ACC112 (cell line): ENCODE data around the gene MAML2.
"Not testable (repeated sequence)": the region's sequence is repeated elsewhere in the genome, so short reads cannot be mapped to it uniquely, and the experiment has no call there.

Experiments
- H2AFZ ChIP-seq: fragments of 200-600 bp; sonication (generic); one replicate; pipeline ENCODE4 v1.6.0; 2017; ENCODE audit warnings: antibody characterized with exemption, low read length; ENCODE audit not compliant: unreplicated experiment
- H3K27ac ChIP-seq: fragments of 200-600 bp; sonication (generic); 2 replicates; pipeline ENCODE4 v1.5.1; 2014; ENCODE audit warnings: low read depth, mild to moderate bottlenecking, antibody characterized with exemption, low read length, moderate library complexity
- H3K27me3 ChIP-seq: fragments of 200-600 bp; sonication (generic); 2 replicates; pipeline ENCODE4 v1.6.1; 2014; ENCODE audit warnings: mild to moderate bottlenecking, antibody characterized with exemption, low read length, moderate library complexity, mixed read lengths; ENCODE audit not compliant: insufficient read depth
- H3K36me3 ChIP-seq: fragments of 200-600 bp; sonication (generic); 2 replicates; pipeline ENCODE4 v1.6.1; 2016; ENCODE audit warnings: mild to moderate bottlenecking, antibody characterized with exemption, low read length, moderate library complexity, mixed read lengths; ENCODE audit not compliant: insufficient read depth
- H3K4me1 ChIP-seq: fragments of 200-600 bp; sonication (generic); one replicate; pipeline ENCODE4 v1.6.1; 2016; ENCODE audit warnings: low read length, mixed read lengths; ENCODE audit not compliant: insufficient read depth, unreplicated experiment, control insufficient read depth
- H3K4me3 ChIP-seq: fragments of 200-600 bp; sonication (generic); 2 replicates; pipeline ENCODE4 v1.5.1; 2014; ENCODE audit warnings: mild to moderate bottlenecking, low read depth, low read length
- H3K79me2 ChIP-seq: fragments of 200-600 bp; sonication (generic); one replicate; pipeline ENCODE4 v1.6.0; 2016; ENCODE audit warnings: low read length; ENCODE audit not compliant: control insufficient read depth, unreplicated experiment, insufficient read depth

MAML2 gene

DNA sequence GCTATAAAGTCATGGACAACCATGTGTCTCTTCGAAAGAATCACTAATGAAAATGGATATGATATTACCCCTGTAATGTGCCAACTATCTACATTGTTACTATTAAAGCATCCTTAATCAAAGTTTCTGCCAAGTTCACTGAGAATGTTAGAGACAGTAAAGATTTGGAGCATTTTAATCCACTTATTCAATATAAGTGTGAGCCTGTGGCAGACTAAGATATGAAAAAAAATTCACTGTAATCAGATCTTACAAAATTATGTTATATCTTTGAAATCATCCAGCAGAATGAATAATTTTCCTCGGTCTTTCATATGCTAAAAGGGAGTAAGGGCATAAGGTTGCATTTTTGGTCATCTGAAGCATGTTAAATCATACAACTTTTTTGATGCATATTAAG, 49.9 kb downstream of the MAML2 start:
- no peak overlapping the region for H2AFZ ChIP-seq
- no peaks in the 10 kb centered on the region for H3K27me3 ChIP-seq
- peaks cover 46% of the 10 kb centered on the region for H3K4me1 ChIP-seq
- peak overlapping the region; percentile 53 for H3K27ac ChIP-seq
- H3K36me3 ChIP-seq, result peaks cover 8% of the 10 kb centered on the region
- H3K4me3 ChIP-seq, result peak overlapping the region; percentile 34
- H3K79me2 ChIP-seq, result peaks cover 73% of the 10 kb centered on the region

DNA sequence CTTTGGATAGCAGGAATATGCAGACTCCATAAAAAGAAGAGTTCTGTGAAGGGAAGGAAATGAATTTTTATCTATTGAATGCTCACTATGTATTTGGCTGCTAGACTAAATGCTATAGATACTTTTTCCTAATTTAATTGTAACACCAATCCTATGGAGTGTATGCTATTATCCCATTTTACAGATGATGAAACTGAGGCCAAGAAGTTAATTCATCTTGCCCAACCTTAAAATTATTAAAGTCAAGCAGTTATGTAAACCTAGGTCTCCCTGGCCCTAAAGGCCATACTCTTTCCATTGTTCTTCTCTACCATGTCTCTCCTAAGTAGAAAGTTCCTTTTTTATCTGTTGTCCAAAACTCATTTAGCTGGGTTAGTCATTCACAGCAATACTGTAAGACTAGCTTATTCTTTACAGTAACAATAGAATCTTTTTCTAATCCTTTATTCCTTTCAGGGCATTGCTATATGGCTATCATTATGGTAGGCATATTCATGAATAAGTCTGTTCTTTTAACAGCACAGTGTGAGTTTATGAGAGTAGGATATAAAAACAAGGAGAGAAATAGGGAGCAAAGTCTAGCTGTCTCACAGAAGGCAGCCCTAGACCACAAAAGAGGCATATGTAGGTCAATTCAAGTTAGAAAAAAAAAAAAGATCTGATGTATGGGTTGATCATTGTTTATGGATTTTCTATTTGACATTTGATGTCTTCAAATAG, 50.5 kb downstream of the MAML2 start:
- Histone ChIP-seq H3K79me2 (peaks cover 72% of the 10 kb centered on the region), H3K27ac (peak overlapping the region; percentile 53), H2AFZ (no peak overlapping the region), H3K4me3 (peak overlapping the region; percentile 34; the same call in 1 of the 2 replicates), H3K36me3 (peaks cover 8% of the 10 kb centered on the region), H3K27me3 (no peaks in the 10 kb centered on the region), H3K4me1 (peaks cover 53% of the 10 kb centered on the region)

DNA sequence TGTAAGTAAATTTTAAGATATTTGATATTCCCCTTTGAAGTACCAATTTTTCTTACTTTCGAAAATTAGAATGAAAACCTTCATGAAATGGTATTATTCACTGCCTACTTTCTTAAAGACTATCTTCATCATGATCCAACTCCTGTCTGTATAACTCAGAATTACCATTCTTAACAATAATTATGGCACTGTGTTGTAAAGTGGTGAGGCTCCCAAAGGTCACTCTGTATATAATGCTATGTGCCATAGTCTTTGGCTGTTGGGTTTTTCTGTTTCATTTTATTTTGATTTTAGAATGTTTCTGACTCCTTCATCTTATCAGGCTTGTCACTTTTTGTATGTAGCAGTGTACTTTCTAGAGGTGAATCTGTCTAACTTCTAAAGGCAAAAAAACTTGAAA, 52.4 kb downstream of the MAML2 start:
- H3K4me1 ChIP-seq, result peaks cover 59% of the 10 kb centered on the region
- no peak overlapping the region for H3K4me3 ChIP-seq
- no peak overlapping the region for H3K27ac ChIP-seq
- no peaks in the 10 kb centered on the region for H3K27me3 ChIP-seq
- peaks cover 8% of the 10 kb centered on the region for H3K36me3 ChIP-seq
- peaks cover 78% of the 10 kb centered on the region for H3K79me2 ChIP-seq
- no peak overlapping the region for H2AFZ ChIP-seq

DNA sequence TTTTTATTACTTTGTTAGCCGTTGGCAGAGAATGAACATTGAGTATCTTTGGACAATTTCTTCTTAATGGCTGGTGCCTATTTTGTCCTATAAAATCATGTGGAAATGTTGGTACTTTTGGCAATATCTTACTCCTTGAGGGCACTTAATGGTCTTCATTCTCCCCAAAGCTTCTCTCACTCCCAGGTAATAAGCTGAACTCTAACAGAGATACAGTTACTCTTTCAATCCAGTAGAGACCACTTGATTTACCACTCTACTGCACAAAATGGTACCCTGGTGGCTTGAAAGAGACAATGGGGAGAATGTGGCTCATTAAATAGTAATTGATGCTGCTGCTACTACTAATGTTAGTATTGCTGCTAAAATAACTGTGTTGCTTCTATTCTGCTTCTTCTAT, 53.0 kb downstream of the MAML2 start:
- peaks cover 75% of the 10 kb centered on the region for H3K79me2 ChIP-seq
- H3K4me1 ChIP-seq, result peaks cover 53% of the 10 kb centered on the region
- no peaks in the 10 kb centered on the region for H3K27me3 ChIP-seq
- peaks cover 8% of the 10 kb centered on the region for H3K36me3 ChIP-seq
- no peak overlapping the region for H3K4me3 ChIP-seq
- H2AFZ ChIP-seq, result no peak overlapping the region
- H3K27ac ChIP-seq, result peak overlapping the region; percentile 4; the same call in 1 of the 2 replicates

DNA sequence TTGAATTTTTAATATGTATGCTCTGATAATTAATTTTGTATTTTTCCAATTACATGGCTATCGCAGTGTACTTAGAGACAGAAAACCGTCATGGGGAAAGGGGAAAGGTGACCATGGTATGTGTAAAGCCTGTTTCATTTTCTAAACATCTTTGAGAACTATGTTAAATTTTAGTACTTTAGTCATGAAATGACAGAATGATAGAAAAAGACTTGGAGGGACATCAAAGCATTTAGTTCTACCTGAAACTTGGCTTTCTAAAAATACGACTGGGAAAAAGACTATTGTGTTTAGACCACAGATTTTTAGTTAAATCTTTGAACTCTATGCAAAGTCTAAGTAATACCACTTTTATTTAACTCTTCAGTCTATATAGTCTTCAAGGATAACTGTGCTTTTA, 54.1 kb downstream of the MAML2 start:
- peaks cover 46% of the 10 kb centered on the region for H3K4me1 ChIP-seq
- H3K27me3 ChIP-seq, result no peaks in the 10 kb centered on the region
- H2AFZ ChIP-seq, result no peak overlapping the region
- H3K79me2 ChIP-seq, result peaks cover 75% of the 10 kb centered on the region
- H3K4me3 ChIP-seq, result no peak overlapping the region
- H3K36me3 ChIP-seq, result peaks cover 10% of the 10 kb centered on the region
- H3K27ac ChIP-seq, result peak overlapping the region; percentile 87

DNA sequence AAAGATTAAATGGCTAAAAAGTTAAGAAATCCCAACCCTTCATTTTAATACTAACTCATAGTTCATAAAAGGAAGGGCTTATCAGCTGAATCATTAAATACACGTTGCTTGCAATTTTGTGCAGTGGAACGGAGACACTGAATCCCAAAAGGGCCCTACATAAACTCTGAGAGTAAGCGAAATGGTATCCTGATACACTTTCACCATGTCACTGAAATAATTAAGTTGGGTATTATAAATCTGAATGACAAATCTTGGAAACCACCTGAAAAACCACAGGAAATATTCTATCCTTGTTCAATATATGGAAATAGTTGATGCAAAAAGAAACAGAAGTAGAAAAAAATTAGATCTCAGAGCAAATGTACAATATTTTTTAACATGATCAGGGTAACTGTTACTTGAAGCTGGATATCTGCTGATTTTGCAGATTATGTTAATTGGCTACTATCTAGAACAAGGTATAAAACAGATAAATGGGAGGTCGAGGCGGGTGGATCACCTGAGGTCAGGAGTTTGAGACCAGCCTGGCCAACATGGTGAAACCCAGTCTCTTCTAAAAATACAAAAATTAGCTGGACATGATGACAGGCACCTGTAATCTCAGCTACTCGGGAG, 55.1 kb downstream of the MAML2 start:
- peaks cover 76% of the 10 kb centered on the region for H3K79me2 ChIP-seq
- peaks cover 47% of the 10 kb centered on the region for H3K4me1 ChIP-seq
- H3K36me3 ChIP-seq, result peaks cover 10% of the 10 kb centered on the region
- no peak overlapping the region for H2AFZ ChIP-seq
- peak overlapping the region; percentile 28; the same call in 1 of the 2 replicates for H3K4me3 ChIP-seq
- H3K27me3 ChIP-seq, result no peaks in the 10 kb centered on the region
- peak overlapping the region; percentile 87 for H3K27ac ChIP-seq

DNA sequence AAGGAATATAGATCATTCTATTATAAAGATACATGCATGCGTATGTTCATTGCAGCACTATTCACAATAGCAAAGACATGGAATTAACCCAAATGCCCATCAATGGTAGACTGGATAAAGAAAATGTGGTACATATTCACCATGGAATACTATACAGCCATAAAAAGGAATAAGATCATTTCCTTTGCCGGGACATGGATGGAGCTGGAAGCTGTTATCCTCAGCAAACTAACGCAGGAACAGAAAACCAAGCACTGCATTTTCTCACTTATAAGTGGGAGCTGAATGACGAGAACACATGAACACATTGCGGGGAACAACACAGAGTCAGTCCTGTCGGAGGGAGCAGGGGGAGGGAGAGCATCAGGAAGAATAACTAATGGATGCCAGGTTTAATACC, 57.0 kb downstream of the MAML2 start:
- H3K79me2 ChIP-seq, result peaks cover 75% of the 10 kb centered on the region

DNA sequence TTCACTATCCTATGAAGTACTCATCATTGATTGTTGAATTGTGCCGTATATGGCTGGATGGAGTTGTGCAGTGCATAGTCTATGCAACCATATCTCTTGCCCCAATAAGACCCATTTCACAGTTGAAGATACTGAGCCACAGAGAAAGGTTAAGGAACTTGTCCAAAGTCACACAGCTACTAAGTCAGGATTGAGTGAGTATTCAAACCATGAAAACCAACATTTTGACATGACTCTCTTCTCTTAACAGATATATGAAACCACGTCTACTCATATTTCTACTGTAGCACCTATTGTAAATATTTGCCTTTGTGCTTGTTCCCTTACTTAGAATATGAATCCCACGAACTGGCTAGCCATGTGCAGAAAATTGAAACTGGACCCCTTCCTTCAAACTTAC, 58.1 kb downstream of the MAML2 start:
- Histone ChIP-seq H2AFZ (no peak overlapping the region), H3K27ac (no peak overlapping the region), H3K4me1 (peaks cover 59% of the 10 kb centered on the region), H3K36me3 (peaks cover 3% of the 10 kb centered on the region), H3K27me3 (no peaks in the 10 kb centered on the region), H3K79me2 (peaks cover 73% of the 10 kb centered on the region), H3K4me3 (no peak overlapping the region)

More for the DNA sequence above, 57.0 kb downstream of the MAML2 start:
- peaks cover 53% of the 10 kb centered on the region for H3K4me1 ChIP-seq
- not testable (repeated sequence) for H3K4me3 ChIP-seq, H2AFZ ChIP-seq, H3K27ac ChIP-seq, H3K27me3 ChIP-seq, H3K36me3 ChIP-seq

DNA sequence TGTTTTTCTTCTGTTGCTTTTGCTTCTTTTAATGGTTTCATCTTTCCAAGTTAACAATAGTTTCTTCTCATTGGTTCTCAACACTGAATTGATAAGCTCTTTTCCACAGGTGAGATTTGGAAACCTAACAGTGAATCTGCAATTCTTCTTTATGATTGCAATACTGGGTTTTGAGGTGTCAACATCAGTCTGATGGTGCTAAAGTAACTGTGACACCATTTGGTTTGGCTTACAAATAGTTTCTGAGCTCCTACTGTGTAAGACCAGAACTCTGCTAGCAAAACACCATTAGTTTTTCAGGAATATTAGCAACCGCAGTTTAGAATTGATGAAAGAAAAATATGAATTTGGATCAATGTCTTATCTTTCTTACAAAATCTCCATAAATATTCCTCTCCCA, 58.6 kb downstream of the MAML2 start:
- no peak overlapping the region for H3K4me3 ChIP-seq
- H3K79me2 ChIP-seq, result peaks cover 68% of the 10 kb centered on the region
- no peak overlapping the region for H3K27ac ChIP-seq
- peaks cover 3% of the 10 kb centered on the region for H3K36me3 ChIP-seq
- no peaks in the 10 kb centered on the region for H3K27me3 ChIP-seq
- H3K4me1 ChIP-seq, result peaks cover 64% of the 10 kb centered on the region
- H2AFZ ChIP-seq, result no peak overlapping the region

DNA sequence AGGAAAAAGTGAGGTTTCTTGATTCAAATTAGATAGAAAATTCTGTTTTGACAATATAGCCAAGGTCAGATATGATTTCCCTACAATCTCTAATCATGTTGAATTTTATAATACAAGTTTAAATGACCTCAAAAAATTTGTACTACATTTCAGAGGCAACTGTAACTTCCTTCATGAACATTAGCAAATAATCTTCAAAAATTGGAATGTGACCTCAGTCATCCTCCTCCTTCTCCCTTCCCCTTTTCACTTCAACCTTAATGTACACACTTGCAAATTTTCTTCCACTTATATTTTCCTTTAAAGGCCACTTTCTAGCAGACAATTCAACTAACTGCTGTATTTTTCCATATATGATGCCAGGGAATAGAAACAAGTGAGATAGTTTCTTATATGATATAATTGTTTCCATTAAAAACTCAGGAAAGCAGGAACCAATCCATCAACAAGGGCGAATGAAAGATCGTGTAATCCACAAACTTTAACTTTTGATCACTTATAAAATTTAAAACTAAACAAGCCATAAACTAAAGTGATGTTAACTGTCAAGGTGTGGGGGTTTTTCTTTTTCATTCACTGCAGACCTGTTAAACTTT, 60.3 kb downstream of the MAML2 start:
- H2AFZ ChIP-seq, result no peak overlapping the region
- peaks cover 76% of the 10 kb centered on the region for H3K79me2 ChIP-seq
- peaks cover 7% of the 10 kb centered on the region; the same call in 1 of the 2 replicates for H3K36me3 ChIP-seq
- no peaks in the 10 kb centered on the region for H3K27me3 ChIP-seq
- H3K4me1 ChIP-seq, result peaks cover 66% of the 10 kb centered on the region
- no peak overlapping the region for H3K4me3 ChIP-seq
- peak overlapping the region; percentile 14; the same call in 1 of the 2 replicates for H3K27ac ChIP-seq
